Measurements from ENCODE around the gene ARL10.
"Not testable (repeated sequence)": the region's sequence is repeated elsewhere in the genome, so short reads cannot be mapped to it uniquely, and the experiment has no call there.

ARL10 gene

GRCh38 chr5:176407456-176408251 is 42.4 kb downstream of the ARL10 start:
- TF ChIP-seq CTCF (IDR thresholded peaks at IDR 0.05): no peak
- Histone ChIP-seq H3K4me3 (no peak overlapping the region), H3K27ac (peak overlapping the region in 1 of 2 donors; percentile 63)
- no peak for DNase-seq (ENCODE audit: low spot score)

- not testable (repeated sequence) for H3K4me3 ChIP-seq; H3K27ac ChIP-seq; DNase-seq (ENCODE audit: low spot score)
These were observed 42.9 kb downstream of the ARL10 start for GRCh38 chr5:176408252-176408573.

GRCh38 chr5:176408590-176408989 is 43.3 kb downstream of the ARL10 start:
- peak; percentile 43 for DNase-seq (ENCODE audit: low spot score)
- H3K27ac ChIP-seq: no peak overlapping the region
- no peak for TF ChIP-seq CTCF (IDR thresholded peaks at IDR 0.05)
- no peak overlapping the region for H3K4me3 ChIP-seq

GRCh38 chr5:176409765-176410164 is 44.5 kb downstream of the ARL10 start:
- DNase-seq (ENCODE audit: low spot score): peak; percentile 26
- no peak overlapping the region for H3K4me3 ChIP-seq
- no peak overlapping the region for H3K27ac ChIP-seq
- no peak for TF ChIP-seq CTCF (IDR thresholded peaks at IDR 0.05)

- no peak overlapping the region for H3K4me3 ChIP-seq
- H3K27ac ChIP-seq: no peak overlapping the region
- no peak for DNase-seq (ENCODE audit: low spot score)
- no peak for TF ChIP-seq CTCF (IDR thresholded peaks at IDR 0.05)
These were observed 45.3 kb downstream of the ARL10 start for GRCh38 chr5:176410486-176411180.

- TF ChIP-seq CTCF (IDR thresholded peaks at IDR 0.05): no peak
- Histone ChIP-seq H3K4me3 (no peak overlapping the region), H3K27ac (peak overlapping the region in 1 of 2 donors; percentile 73)
- no peak for DNase-seq (ENCODE audit: low spot score)
These were observed 47.4 kb downstream of the ARL10 start for GRCh38 chr5:176412517-176413254.

- H3K4me3 ChIP-seq: no peak overlapping the region
- no peak for DNase-seq (ENCODE audit: low spot score)
- TF ChIP-seq CTCF (IDR thresholded peaks at IDR 0.05): no peak
- peak overlapping the region; percentile 12 to 73 for H3K27ac ChIP-seq
These were observed 47.9 kb downstream of the ARL10 start for GRCh38 chr5:176413255-176413565.
